Measurements from ENCODE around the gene PSD4.

DNA sequence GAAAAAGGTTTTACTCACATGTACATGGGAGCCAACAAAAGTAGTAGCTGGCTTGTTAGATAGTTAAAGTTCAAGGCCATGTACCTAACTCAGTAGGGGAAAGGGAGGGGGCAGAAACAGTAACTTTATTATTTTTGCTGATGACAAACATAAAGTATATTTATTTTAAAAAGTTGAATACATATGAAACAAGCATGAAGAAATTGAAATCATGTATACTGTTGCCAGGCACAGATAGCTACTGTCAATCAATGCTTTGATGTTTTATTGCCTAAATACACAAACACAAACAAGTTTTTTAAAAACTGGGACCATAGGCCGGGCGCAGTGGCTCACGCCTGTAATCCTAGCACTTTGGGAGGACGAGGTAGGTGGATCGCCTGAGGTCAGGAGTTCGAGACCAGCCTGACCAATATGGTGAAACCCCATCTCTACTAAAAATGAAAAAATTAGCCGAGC lies 7.6 kb upstream of the PSD4 start:
- TF ChIP-seq CTCF (conservative IDR thresholded peaks at IDR 0.05; ENCODE audit: low read depth, low read length) (no peak), EZH2 (IDR thresholded peaks at IDR 0.05; ENCODE audit: low read length, unreplicated experiment) (no peak), EZH2phosphoT487 (IDR thresholded peaks at IDR 0.05; ENCODE audit: borderline replicate concordance, low read length) (no peak)

All from PC-3 (cell line).